ENCODE results near the gene DNAH9.

The DNAH9 gene

GRCh38 chr17:11742886-11743285, 144.6 kb downstream of the DNAH9 start:
- ChIA-PET CTCF (interaction anchor here (1.4 kb wide), 1 partner anchor 10 kb away, joined by 3 read pairs; no protein-coding TSS in a partner anchor), POLR2A (no interaction called here)
- DNase-seq (ENCODE audit: extremely low spot score), result no peak
- TF ChIP-seq, protein P1, sequence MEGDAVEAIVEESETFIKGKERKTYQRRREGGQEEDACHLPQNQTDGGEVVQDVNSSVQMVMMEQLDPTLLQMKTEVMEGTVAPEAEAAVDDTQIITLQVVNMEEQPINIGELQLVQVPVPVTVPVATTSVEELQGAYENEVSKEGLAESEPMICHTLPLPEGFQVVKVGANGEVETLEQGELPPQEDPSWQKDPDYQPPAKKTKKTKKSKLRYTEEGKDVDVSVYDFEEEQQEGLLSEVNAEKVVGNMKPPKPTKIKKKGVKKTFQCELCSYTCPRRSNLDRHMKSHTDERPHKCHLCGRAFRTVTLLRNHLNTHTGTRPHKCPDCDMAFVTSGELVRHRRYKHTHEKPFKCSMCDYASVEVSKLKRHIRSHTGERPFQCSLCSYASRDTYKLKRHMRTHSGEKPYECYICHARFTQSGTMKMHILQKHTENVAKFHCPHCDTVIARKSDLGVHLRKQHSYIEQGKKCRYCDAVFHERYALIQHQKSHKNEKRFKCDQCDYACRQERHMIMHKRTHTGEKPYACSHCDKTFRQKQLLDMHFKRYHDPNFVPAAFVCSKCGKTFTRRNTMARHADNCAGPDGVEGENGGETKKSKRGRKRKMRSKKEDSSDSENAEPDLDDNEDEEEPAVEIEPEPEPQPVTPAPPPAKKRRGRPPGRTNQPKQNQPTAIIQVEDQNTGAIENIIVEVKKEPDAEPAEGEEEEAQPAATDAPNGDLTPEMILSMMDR (IDR thresholded peaks at IDR 0.05; ENCODE audit: control extremely low read depth, extremely low read depth, low read depth, missing control alignments), result no peak

DNA sequence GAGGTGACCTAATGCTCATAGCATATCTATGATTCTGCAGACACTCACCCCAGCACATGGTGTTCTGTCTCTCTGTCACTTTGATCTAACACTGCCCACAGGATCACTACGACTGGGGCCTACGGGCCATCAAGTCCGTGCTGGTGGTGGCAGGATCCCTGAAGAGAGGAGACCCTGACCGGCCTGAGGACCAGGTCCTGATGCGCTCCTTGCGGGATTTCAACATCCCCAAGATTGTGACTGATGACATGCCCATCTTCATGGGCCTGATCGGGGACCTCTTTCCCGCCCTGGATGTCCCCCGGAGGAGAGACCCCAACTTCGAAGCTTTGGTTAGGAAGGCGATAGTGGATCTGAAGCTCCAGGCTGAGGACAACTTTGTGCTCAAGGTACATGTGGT, 146.4 kb downstream of the DNAH9 start:
- no peak for DNase-seq (ENCODE audit: extremely low spot score)
- CTCF ChIA-PET, result no interaction called here
- TF ChIP-seq, protein P1 (IDR thresholded peaks at IDR 0.05; ENCODE audit: control extremely low read depth, extremely low read depth, low read depth, missing control alignments), result no peak
- POLR2A ChIA-PET, result no interaction called here

GRCh38 chr17:11747441-11747840, 149.2 kb downstream of the DNAH9 start:
- ChIA-PET CTCF (no interaction called here), POLR2A (no interaction called here)
- TF ChIP-seq, protein P1 (IDR thresholded peaks at IDR 0.05; ENCODE audit: control extremely low read depth, extremely low read depth, low read depth, missing control alignments), result no peak
- no peak for DNase-seq (ENCODE audit: extremely low spot score)

DNA sequence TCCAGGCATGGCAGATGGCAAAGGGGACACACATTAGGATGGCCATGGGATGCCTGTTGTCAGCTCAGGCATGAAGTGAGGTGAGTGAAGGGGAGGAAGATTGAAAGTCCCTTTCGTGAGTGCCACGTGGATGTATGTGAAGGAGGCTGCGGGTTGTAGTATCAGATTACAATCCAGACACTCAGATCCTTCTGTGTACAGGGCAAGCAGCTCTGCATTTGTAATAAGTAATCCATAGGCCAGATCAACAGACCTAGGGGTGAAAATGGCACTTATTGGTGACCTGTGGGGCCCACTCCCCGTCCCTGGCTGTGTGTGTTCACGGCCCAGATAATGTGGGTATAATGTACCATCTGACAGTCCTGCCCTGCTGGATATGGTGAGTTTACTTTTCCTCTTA, 159.5 kb downstream of the DNAH9 start:
- DNase-seq (ENCODE audit: extremely low spot score), result no peak
- ChIA-PET CTCF (no interaction called here), POLR2A (no interaction called here)
- TF ChIP-seq, protein P1 (IDR thresholded peaks at IDR 0.05; ENCODE audit: control extremely low read depth, extremely low read depth, low read depth, missing control alignments), result no peak

DNA sequence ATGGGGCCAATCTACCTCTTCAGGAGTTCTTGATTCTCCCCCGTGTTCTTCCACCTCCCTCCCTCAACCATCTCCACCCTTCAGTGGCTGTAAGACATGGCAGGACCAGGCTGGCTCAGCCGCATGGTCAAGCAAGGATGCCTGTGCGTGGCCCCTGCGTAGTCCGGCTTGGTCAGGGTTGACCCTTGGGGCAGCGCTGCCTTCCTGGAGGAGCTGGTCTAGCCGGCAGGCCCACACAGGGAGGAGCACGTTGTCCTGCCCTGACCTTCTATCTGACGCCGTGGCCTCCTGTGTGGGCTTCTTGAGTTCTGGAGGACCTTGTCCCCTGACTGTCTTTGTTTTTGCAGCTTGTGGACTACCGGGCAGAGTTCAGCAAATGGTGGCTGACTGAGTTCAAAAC, 169.8 kb downstream of the DNAH9 start:
- TF ChIP-seq, protein P1 (IDR thresholded peaks at IDR 0.05; ENCODE audit: control extremely low read depth, extremely low read depth, low read depth, missing control alignments), result no peak
- POLR2A ChIA-PET, result no interaction called here
- CTCF ChIA-PET, result no interaction called here
- DNase-seq (ENCODE audit: extremely low spot score), result no peak

DNA sequence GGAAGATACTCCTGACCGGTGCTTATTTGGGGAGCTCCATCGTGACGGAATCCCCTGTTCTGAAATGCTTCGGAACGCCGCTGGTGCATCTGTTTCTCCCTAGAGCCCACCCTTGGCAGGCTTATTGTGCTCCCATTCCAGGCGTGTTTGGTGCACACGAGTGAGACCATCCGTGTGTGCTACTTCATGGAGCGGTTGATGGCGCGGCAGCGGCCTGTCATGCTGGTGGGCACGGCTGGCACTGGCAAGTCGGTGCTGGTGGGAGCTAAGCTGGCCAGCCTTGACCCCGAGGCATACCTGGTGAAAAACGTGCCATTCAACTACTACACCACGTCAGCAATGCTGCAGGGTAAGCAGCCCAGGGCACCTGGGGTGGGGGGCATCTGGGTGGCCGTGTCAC, 170.7 kb downstream of the DNAH9 start:
- no peak for DNase-seq (ENCODE audit: extremely low spot score)
- POLR2A ChIA-PET, result no interaction called here
- CTCF ChIA-PET, result no interaction called here
- TF ChIP-seq, protein P1 (IDR thresholded peaks at IDR 0.05; ENCODE audit: control extremely low read depth, extremely low read depth, low read depth, missing control alignments), result no peak

GRCh38 chr17:11772031-11772430, 173.8 kb downstream of the DNAH9 start:
- TF ChIP-seq, protein P1 (IDR thresholded peaks at IDR 0.05; ENCODE audit: control extremely low read depth, extremely low read depth, low read depth, missing control alignments), result no peak
- ChIA-PET CTCF (no interaction called here), POLR2A (no interaction called here)
- DNase-seq (ENCODE audit: extremely low spot score), result no peak

Measured in GM10248 (cell line).